ENCODE measurements around the gene NPAP1. TPM values are rescaled to one million over a fixed set of nuclear protein-coding genes. Genes with fewer than 3 reads are reported as not detected.
"Not testable (repeated sequence)": the region's sequence is repeated elsewhere in the genome, so short reads cannot be mapped to it uniquely, and the experiment has no call there.

Gene NPAP1
- total RNA-seq (2014; rRNA removed; shearing (Covaris generic)) = not detected in 2 replicates

- DNase-seq (ENCODE audit: low read depth) = no peak
These were observed at the start of gene NPAP1 for GRCh38 chr15:24675332-24676144. NPAP1 (plus strand) TSS chr15:24675775; CDS start chr15:24675868, 93 bp downstream.

GRCh38 chr15:24627443-24627842, 48.1 kb upstream of the NPAP1 start:
- no peak for DNase-seq (ENCODE audit: low read depth)

- no peak for DNase-seq (ENCODE audit: low read depth)
These were observed 42.5 kb upstream of the NPAP1 start for GRCh38 chr15:24633082-24633481.

- DNase-seq (ENCODE audit: low read depth) = not testable (repeated sequence)
These were observed 36.2 kb upstream of the NPAP1 start for GRCh38 chr15:24639412-24639811.

GRCh38 chr15:24645627-24646026, 29.9 kb upstream of the NPAP1 start:
- DNase-seq (ENCODE audit: low read depth) = no peak

GRCh38 chr15:24659622-24660021, 16.0 kb upstream of the NPAP1 start:
- no peak for DNase-seq (ENCODE audit: low read depth)

- no peak for DNase-seq (ENCODE audit: low read depth)
These were observed 12.6 kb upstream of the NPAP1 start for GRCh38 chr15:24662991-24663390.

GRCh38 chr15:24676431-24676830, 856 bp downstream of the NPAP1 start:
- DNase-seq (ENCODE audit: low read depth) = no peak

- DNase-seq (ENCODE audit: low read depth) = no peak
These were observed 2.9 kb downstream of the NPAP1 start for GRCh38 chr15:24678485-24678884.

GRCh38 chr15:24682002-24682401, 6.4 kb downstream of the NPAP1 start:
- DNase-seq (ENCODE audit: low read depth) = no peak

- not testable (repeated sequence) for DNase-seq (ENCODE audit: low read depth)
These were observed 7.3 kb downstream of the NPAP1 start for GRCh38 chr15:24682905-24683304.

- DNase-seq (ENCODE audit: low read depth) = no peak
These were observed 8.2 kb downstream of the NPAP1 start for GRCh38 chr15:24683736-24684135.

- DNase-seq (ENCODE audit: low read depth) = no peak
These were observed 8.7 kb downstream of the NPAP1 start for GRCh38 chr15:24684313-24684712.

- DNase-seq (ENCODE audit: low read depth) = no peak
These were observed 20.6 kb downstream of the NPAP1 start for GRCh38 chr15:24696201-24696600.

- no peak for DNase-seq (ENCODE audit: low read depth)
These were observed 21.3 kb downstream of the NPAP1 start for GRCh38 chr15:24696842-24697241.

- no peak for DNase-seq (ENCODE audit: low read depth)
These were observed 42.9 kb downstream of the NPAP1 start for GRCh38 chr15:24718289-24719082.

- DNase-seq (ENCODE audit: low read depth) = no peak
These were observed 54.2 kb downstream of the NPAP1 start for GRCh38 chr15:24729760-24730159.
